ENCODE measurements around the gene TMEM54.

Gene TMEM54

DNA sequence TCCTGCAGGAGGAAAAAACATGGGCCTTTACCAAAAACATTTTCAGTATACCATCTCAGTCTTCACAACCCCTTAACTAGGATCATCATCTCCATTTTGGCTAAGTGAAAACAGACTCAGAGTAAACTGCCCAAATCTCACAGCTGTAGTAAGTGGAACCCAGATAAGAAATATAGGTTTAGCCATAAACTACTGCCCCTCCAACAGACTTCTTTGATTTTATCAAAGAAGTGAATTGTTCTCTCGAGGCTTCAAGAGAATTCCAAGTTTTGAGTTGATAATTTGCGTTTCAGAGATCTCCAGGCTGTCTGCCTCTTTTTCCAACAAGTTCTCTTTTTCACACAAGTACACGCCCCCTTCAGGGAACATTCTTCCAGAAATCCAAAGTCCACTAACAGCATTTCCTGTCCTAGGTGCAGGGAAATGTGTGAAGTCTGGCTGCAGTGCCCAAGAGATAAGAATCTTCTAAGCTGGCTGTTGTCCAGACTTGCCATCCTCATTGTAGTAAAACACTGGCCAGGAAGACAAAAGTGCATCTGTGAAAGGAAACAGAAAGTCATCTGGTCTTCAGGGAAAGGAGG is 32.6 kb upstream of the TMEM54 start:
- TF ChIP-seq, protein P1, sequence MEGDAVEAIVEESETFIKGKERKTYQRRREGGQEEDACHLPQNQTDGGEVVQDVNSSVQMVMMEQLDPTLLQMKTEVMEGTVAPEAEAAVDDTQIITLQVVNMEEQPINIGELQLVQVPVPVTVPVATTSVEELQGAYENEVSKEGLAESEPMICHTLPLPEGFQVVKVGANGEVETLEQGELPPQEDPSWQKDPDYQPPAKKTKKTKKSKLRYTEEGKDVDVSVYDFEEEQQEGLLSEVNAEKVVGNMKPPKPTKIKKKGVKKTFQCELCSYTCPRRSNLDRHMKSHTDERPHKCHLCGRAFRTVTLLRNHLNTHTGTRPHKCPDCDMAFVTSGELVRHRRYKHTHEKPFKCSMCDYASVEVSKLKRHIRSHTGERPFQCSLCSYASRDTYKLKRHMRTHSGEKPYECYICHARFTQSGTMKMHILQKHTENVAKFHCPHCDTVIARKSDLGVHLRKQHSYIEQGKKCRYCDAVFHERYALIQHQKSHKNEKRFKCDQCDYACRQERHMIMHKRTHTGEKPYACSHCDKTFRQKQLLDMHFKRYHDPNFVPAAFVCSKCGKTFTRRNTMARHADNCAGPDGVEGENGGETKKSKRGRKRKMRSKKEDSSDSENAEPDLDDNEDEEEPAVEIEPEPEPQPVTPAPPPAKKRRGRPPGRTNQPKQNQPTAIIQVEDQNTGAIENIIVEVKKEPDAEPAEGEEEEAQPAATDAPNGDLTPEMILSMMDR (IDR thresholded peaks at IDR 0.05; ENCODE audit: low read depth, low read length): no peak
- no peak for TF ChIP-seq POLR2A (IDR thresholded peaks at IDR 0.05; ENCODE audit: extremely low read depth, insufficient read length)
- no peak for TF ChIP-seq MYC (IDR thresholded peaks at IDR 0.05; ENCODE audit: low read depth, low read length)
- TF ChIP-seq, protein P2, sequence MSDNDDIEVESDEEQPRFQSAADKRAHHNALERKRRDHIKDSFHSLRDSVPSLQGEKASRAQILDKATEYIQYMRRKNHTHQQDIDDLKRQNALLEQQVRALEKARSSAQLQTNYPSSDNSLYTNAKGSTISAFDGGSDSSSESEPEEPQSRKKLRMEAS (IDR thresholded peaks at IDR 0.05; ENCODE audit: low read depth, low read length): no peak
- no peak for DNase-seq (ENCODE audit: low read depth)
- no peak overlapping the region for H3K4me3 ChIP-seq (ENCODE audit: low read depth, low read length)

DNA sequence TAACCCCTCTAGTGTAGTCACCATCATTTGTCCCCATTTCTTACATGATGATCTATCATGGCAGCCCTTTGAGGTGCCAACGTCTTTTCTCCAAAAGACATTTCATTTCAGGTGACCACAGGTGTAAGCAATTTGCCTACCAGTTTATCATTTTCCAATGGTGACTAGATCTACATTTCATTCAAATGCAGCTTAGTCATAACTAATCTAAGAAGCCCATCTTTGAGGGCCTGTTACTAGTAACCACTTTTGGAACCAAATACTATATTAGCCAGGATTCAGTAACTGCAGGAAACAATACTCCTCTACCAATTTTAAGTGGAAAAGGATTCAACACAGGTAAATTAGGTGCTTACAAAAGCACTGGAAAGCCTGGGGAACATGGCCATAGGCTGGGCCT is 30.6 kb upstream of the TMEM54 start:
- DNase-seq (ENCODE audit: low read depth): no peak
- H3K4me3 ChIP-seq (ENCODE audit: low read depth, low read length): no peak overlapping the region
- TF ChIP-seq, protein P2 (IDR thresholded peaks at IDR 0.05; ENCODE audit: low read depth, low read length): no peak
- no peak for TF ChIP-seq MYC (IDR thresholded peaks at IDR 0.05; ENCODE audit: low read depth, low read length)
- TF ChIP-seq, protein P1 (IDR thresholded peaks at IDR 0.05; ENCODE audit: low read depth, low read length): no peak
- TF ChIP-seq POLR2A (IDR thresholded peaks at IDR 0.05; ENCODE audit: extremely low read depth, insufficient read length): no peak

DNA sequence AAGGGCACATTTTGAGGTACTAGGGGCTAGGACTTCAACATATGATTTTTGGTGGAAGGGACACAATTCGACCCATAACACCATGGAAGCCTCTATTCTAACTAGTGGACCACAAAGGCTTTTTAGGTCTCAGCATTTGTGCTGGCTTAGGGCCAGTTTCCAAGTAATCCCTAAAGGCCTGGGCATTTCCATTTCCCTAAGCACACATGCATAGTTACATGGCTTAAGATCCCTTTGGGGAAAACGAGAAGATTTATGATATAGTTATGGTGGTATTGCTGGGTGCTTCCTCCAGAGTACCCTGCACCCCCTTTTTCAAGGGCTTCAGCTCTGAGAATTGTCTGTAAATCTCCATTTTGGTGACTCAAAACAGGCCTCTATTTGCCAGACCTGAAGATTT is 28.2 kb upstream of the TMEM54 start:
- TF ChIP-seq MYC (IDR thresholded peaks at IDR 0.05; ENCODE audit: low read depth, low read length) (no peak), POLR2A (IDR thresholded peaks at IDR 0.05; ENCODE audit: extremely low read depth, insufficient read length) (no peak)
- TF ChIP-seq, protein P2 (IDR thresholded peaks at IDR 0.05; ENCODE audit: low read depth, low read length): no peak
- TF ChIP-seq, protein P1 (IDR thresholded peaks at IDR 0.05; ENCODE audit: low read depth, low read length): no peak
- H3K4me3 ChIP-seq (ENCODE audit: low read depth, low read length): no peak overlapping the region
- DNase-seq (ENCODE audit: low read depth): no peak

DNA sequence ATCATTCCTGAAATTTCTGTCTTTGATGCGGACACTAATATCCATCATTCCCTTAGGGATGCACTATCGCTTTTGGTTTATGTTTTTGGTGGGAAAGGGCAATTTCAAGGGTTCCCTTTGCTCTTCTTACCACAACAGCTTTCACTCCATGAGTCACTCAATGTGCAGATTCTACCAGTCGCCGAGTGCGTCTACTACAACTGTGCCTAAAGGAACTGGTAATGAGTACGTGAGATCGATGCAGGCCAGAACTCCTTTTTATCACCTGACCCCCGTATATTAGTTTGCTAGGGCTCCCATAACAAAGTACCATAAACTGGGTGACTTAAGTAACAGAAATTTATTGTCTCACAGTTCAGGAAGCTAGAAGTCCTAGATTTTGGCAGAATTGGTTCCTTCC is 27.5 kb upstream of the TMEM54 start:
- DNase-seq (ENCODE audit: low read depth): no peak
- H3K4me3 ChIP-seq (ENCODE audit: low read depth, low read length): no peak overlapping the region
- TF ChIP-seq, protein P1 (IDR thresholded peaks at IDR 0.05; ENCODE audit: low read depth, low read length): no peak

DNA sequence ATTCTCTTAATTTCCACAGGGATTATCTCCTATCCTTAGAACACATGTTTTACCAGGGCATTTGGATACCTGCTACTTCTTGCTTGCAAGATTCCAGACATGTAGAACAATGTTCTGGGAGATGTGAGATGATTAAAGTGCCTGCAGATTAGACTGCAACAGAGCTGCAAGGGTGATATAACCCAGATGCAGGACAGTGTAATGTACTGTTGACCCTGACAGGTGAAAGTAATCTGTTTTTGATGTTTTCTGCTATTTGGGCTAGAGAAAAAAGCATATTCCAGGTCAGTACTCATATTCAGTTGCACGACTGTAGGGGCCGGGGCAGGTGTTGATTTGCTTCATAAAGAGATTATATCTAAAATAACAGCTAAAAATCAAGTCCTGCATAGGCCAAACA is 27.1 kb upstream of the TMEM54 start:
- no peak for DNase-seq (ENCODE audit: low read depth)
- TF ChIP-seq, protein P2 (IDR thresholded peaks at IDR 0.05; ENCODE audit: low read depth, low read length): no peak
- no peak for TF ChIP-seq POLR2A (IDR thresholded peaks at IDR 0.05; ENCODE audit: extremely low read depth, insufficient read length)
- TF ChIP-seq, protein P1 (IDR thresholded peaks at IDR 0.05; ENCODE audit: low read depth, low read length): no peak
- TF ChIP-seq MYC (IDR thresholded peaks at IDR 0.05; ENCODE audit: low read depth, low read length): no peak
- no peak overlapping the region for H3K4me3 ChIP-seq (ENCODE audit: low read depth, low read length)

DNA sequence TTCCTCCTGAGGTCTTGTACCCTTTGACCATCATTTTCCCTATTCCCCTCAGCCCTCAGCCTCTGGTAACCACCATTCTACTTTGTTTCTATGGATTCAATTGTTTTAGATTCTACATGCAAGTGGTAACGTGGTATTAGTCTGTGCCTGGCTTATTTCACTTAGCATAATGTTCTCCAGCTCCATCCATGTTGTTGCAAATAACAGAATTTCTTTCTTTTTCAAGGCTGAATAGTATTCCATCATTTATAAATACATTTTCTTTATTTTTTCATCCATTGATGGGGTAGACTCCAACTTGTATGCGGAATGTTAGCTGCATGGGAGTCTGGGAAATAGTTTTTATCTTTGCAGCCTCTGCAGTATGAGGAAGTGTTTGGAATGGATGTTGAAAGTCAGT is 26.3 kb upstream of the TMEM54 start:
- H3K4me3 ChIP-seq (ENCODE audit: low read depth, low read length): no peak overlapping the region
- TF ChIP-seq MYC (IDR thresholded peaks at IDR 0.05; ENCODE audit: low read depth, low read length): no peak
- no peak for TF ChIP-seq POLR2A (IDR thresholded peaks at IDR 0.05; ENCODE audit: extremely low read depth, insufficient read length)
- TF ChIP-seq, protein P2 (IDR thresholded peaks at IDR 0.05; ENCODE audit: low read depth, low read length): no peak
- TF ChIP-seq, protein P1 (IDR thresholded peaks at IDR 0.05; ENCODE audit: low read depth, low read length): no peak
- DNase-seq (ENCODE audit: low read depth): no peak

Measured in NB4 (cell line).